IMR-90 (cell line): Measurements from ENCODE around the gene COLQ. TPM values are rescaled to one million over a fixed set of nuclear protein-coding genes. Genes with fewer than 3 reads are reported as not detected.

Source experiments
- ATAC-seq: fragments of 200-7000 bp; cut with Tn5 transposase; 2 replicates; pipeline ENCODE4 v1.9.1; 2020; ENCODE audit warnings: low read depth, mild to moderate bottlenecking, moderate library complexity
- BruUV-seq: library from RNA; stranded (reverse); fragments of 400-500 nt; replicated peaks from 2 replicates; lab custom pipeline; 2021; lab: Mats Ljungman, UMichigan
- CTCF ChIA-PET: fragments of 300-600 bp; formaldehyde crosslinking; extraction: SDS; loops from one replicate; lab custom pipeline; 2021; ENCODE audit warnings: antibody characterized with exemption; lab: Yijun Ruan, JAX
- POLR2A ChIA-PET: fragments of 300-600 bp; sonication (Branson Sonifier 250); formaldehyde crosslinking; loops from one replicate; lab custom pipeline; 2022; ENCODE audit warnings: antibody characterized with exemption; ENCODE audit not compliant: unreplicated experiment; lab: Charles Lee
- DNase-seq: peaks from one replicate; pipeline ENCODE4 v3.0.0; 2013
- H2AFZ ChIP-seq: replicated peaks from 2 replicates; pipeline ENCODE3; 2013; ENCODE audit warnings: low read length, mild to moderate bottlenecking; ENCODE audit not compliant: poor library complexity
- H2AK5ac ChIP-seq: 2 replicates; pipeline ENCODE4 v1.6.1; 2013; ENCODE audit warnings: low read depth, low read length, inconsistent platforms
- H2AK9ac ChIP-seq: replicated peaks from 2 replicates; pipeline ENCODE3; 2013; ENCODE audit warnings: mild to moderate bottlenecking, low read depth, low read length, moderate library complexity; ENCODE audit not compliant: poor library complexity
- H2BK120ac ChIP-seq: 2 replicates; pipeline ENCODE4 v1.6.1; 2013; ENCODE audit warnings: low read depth, low read length, inconsistent platforms
- H2BK15ac ChIP-seq: 3 replicates; pipeline ENCODE4 v1.6.1; 2013; ENCODE audit warnings: low read depth, low read length, inconsistent platforms
- H2BK20ac ChIP-seq: 2 replicates; pipeline ENCODE4 v1.6.1; 2013; ENCODE audit warnings: low read depth, mild to moderate bottlenecking, inconsistent platforms, low read length, moderate library complexity
- H2BK5ac ChIP-seq: 2 replicates; pipeline ENCODE4 v1.6.1; 2013; ENCODE audit warnings: mild to moderate bottlenecking, low read depth, low read length, inconsistent platforms; ENCODE audit not compliant: poor library complexity, severe bottlenecking
- H3K14ac ChIP-seq: replicated peaks from 2 replicates; pipeline ENCODE4 v1.6.1; 2013; ENCODE audit warnings: low read depth, low read length, inconsistent platforms
- H3K18ac ChIP-seq: 2 replicates; pipeline ENCODE4 v1.6.1; 2013; ENCODE audit warnings: low read depth, low read length, control low read depth
- H3K23ac ChIP-seq: 2 replicates; pipeline ENCODE4 v1.6.1; 2013; ENCODE audit warnings: low read depth, low read length, inconsistent platforms
- H3K27ac ChIP-seq: 2 replicates; pipeline ENCODE4 v1.5.1; 2013; ENCODE audit warnings: mild to moderate bottlenecking, control low read depth, low read length; ENCODE audit not compliant: insufficient read depth
- H3K27me3 ChIP-seq: 2 replicates; pipeline ENCODE4 v1.6.1; 2013; ENCODE audit warnings: low read length; ENCODE audit not compliant: control insufficient read depth, insufficient read depth
- H3K36me3 ChIP-seq: 2 replicates; pipeline ENCODE4 v1.6.1; 2013; ENCODE audit warnings: low read length, mixed read lengths; ENCODE audit not compliant: control insufficient read depth, insufficient read depth
- H3K4ac ChIP-seq: 2 replicates; pipeline ENCODE4 v1.6.1; 2013; ENCODE audit warnings: low read depth, low read length, inconsistent platforms
- H3K4me1 ChIP-seq: 2 replicates; pipeline ENCODE4 v1.6.1; 2013; ENCODE audit warnings: low read length, mixed read lengths; ENCODE audit not compliant: control insufficient read depth, insufficient read depth
- H3K4me2 ChIP-seq: 2 replicates; pipeline ENCODE4 v1.6.1; 2013; ENCODE audit warnings: low read depth, mild to moderate bottlenecking, control low read depth, low read length, moderate library complexity
- H3K4me3 ChIP-seq: 2 replicates; pipeline ENCODE4 v1.5.1; 2013; ENCODE audit warnings: low read depth, mild to moderate bottlenecking, control low read depth, low read length, moderate library complexity; ENCODE audit not compliant: insufficient read depth
- H3K56ac ChIP-seq: 2 replicates; pipeline ENCODE4 v1.6.1; 2013; ENCODE audit warnings: low read length, inconsistent platforms; ENCODE audit not compliant: insufficient read depth; ENCODE audit errors: extremely low read depth
- H3K79me1 ChIP-seq, 2 experiments: 2 replicates each; pipeline ENCODE4 v1.6.1; 2013; ENCODE audit warnings: low read length in 2 of 2, inconsistent platforms in 1 of 2, low read depth in 1 of 2
- H3K9ac ChIP-seq: 2 replicates; pipeline ENCODE4 v1.6.1; 2013; ENCODE audit warnings: low read depth, low read length, control low read depth
- H3K9me1 ChIP-seq: 2 replicates; pipeline ENCODE4 v1.6.1; 2013; ENCODE audit warnings: low read length, inconsistent platforms; ENCODE audit not compliant: insufficient read depth
- H3K9me3 ChIP-seq: 2 replicates; pipeline ENCODE4 v1.6.1; 2013; ENCODE audit warnings: low read length; ENCODE audit not compliant: control insufficient read depth, insufficient read depth
- H4K20me1 ChIP-seq: 2 replicates; pipeline ENCODE4 v1.6.1; 2013; ENCODE audit warnings: low read length, inconsistent platforms; ENCODE audit not compliant: insufficient read depth
- H4K5ac ChIP-seq: 2 replicates; pipeline ENCODE4 v1.6.1; 2013; ENCODE audit warnings: mild to moderate bottlenecking, low read depth, low read length, control low read depth
- H4K8ac ChIP-seq, 2 experiments: 2 replicates each; pipeline ENCODE4 v1.6.1; 2013; ENCODE audit warnings: low read depth in 2 of 2, low read length in 2 of 2, control low read depth in 1 of 2, inconsistent platforms in 1 of 2
- H4K91ac ChIP-seq: 2 replicates; pipeline ENCODE4 v1.6.1; 2013; ENCODE audit warnings: low read depth, low read length, inconsistent platforms; ENCODE audit not compliant: insufficient read depth
- BHLHE40 ChIP-seq: fragments of 150-350 bp; IDR thresholded peaks from 2 replicates; pipeline ENCODE4 v1.6.1; 2016; ENCODE audit warnings: mild to moderate bottlenecking, low read depth, low read length
- CEBPB ChIP-seq: IDR thresholded peaks from 2 replicates; pipeline ENCODE4 v1.6.1; 2012; ENCODE audit warnings: low read depth, low read length, improper control_type of control experiment
- CHD1 ChIP-seq: IDR thresholded peaks from 2 replicates; pipeline ENCODE4 v1.6.1; 2012; ENCODE audit warnings: low read depth, low read length, improper control_type of control experiment
- FOS ChIP-seq: fragments of 150-350 bp; IDR thresholded peaks from 2 replicates; pipeline ENCODE4 v1.6.1; 2016; ENCODE audit warnings: low read depth, low read length
- MAFK ChIP-seq: IDR thresholded peaks from 2 replicates; pipeline ENCODE4 v1.6.1; 2012; ENCODE audit warnings: low read depth, low read length, improper control_type of control experiment
- MAZ ChIP-seq: IDR thresholded peaks from 2 replicates; pipeline ENCODE4 v1.6.1; 2012; ENCODE audit warnings: low read depth, mild to moderate bottlenecking, low read length, improper control_type of control experiment, moderate library complexity, borderline replicate concordance
- MXI1 ChIP-seq: IDR thresholded peaks from 2 replicates; pipeline ENCODE4 v1.6.1; 2012; ENCODE audit warnings: low read depth, mild to moderate bottlenecking, low read length, moderate library complexity, borderline replicate concordance
- NFE2L2 ChIP-seq: fragments of 150-350 bp; IDR thresholded peaks from 2 replicates; pipeline ENCODE4 v1.6.1; 2016; ENCODE audit warnings: low read depth, mild to moderate bottlenecking, low read length
- POLR2A ChIP-seq: IDR thresholded peaks from 2 replicates; pipeline ENCODE4 v1.6.1; 2012; ENCODE audit warnings: mild to moderate bottlenecking, low read depth, low read length
- RAD21 ChIP-seq: IDR thresholded peaks from 2 replicates; pipeline ENCODE4 v1.6.1; 2012; ENCODE audit warnings: low read length, improper control_type of control experiment
- RFX5 ChIP-seq: IDR thresholded peaks from 2 replicates; pipeline ENCODE4 v1.8.0; 2012; ENCODE audit warnings: low read depth, mild to moderate bottlenecking, low read length, moderate library complexity
- SMC3 ChIP-seq: fragments of 150-350 bp; IDR thresholded peaks from 2 replicates; pipeline ENCODE4 v1.6.1; 2016; ENCODE audit warnings: low read depth, mild to moderate bottlenecking, antibody characterized with exemption, low read length, moderate library complexity
- WGBS, 2 experiments: methylation state at CpG; one replicate each; pipeline versions ENCODE4 v1.1.5 to v1.1.7; 2013; ENCODE audit warnings: missing lambda C conversion rate in 2 of 2; ENCODE audit not compliant: insufficient read length in 1 of 2; ENCODE audit errors: extremely low coverage in 2 of 2; 5-methylcytosine and 5-hydroxymethylcytosine counted together
- dilution Hi-C: fragments of 300-500 bp; cut with HindIII; formaldehyde crosslinking; loops from one replicate; pipeline ENCODE4 v1.14.3; 2018; ENCODE audit warnings: low sequenced_read_pairs; ENCODE audit not compliant: unreplicated experiment
- in situ Hi-C: fragments of 300-500 bp; cut with MboI; formaldehyde crosslinking; loops from 3 replicates; pipeline ENCODE4 v1.14.3; 2019; ENCODE audit warnings: low sequenced_read_pairs, inconsistent platforms, mixed read lengths
- intact Hi-C: fragments of 100-400 bp; cut with micrococcal nuclease; formaldehyde crosslinking; loops from 2 replicates; pipeline ENCODE4 v1.10.0; 2022
- polyA plus RNA-seq, 3 experiments: library from polyadenylated mRNA; depleted of rRNA; stranded (reverse); fragments of >200 nt; gene quantifications; 2 replicates each; pipeline ENCODE4 v1.2.3, GENCODE V29; 2012; ENCODE audit warnings: low replicate concordance in 1 of 3
- total RNA-seq: library from RNA; depleted of rRNA; stranded (reverse); fragments of >200 nt; gene quantifications from 2 replicates; pipeline ENCODE4 v1.2.3, GENCODE V29; 2012
- TF ChIP-seq, protein P1 (sequence below): conservative IDR thresholded peaks from 2 replicates; pipeline ENCODE4 v1.5.1; 2012; ENCODE audit warnings: mild to moderate bottlenecking, low read depth, low read length, improper control_type of control experiment
- TF ChIP-seq, protein P2 (sequence below): fragments of 150-350 bp; IDR thresholded peaks from 2 replicates; pipeline ENCODE4 v1.6.1; 2017; ENCODE audit warnings: mild to moderate bottlenecking, antibody characterized with exemption, low read length, low read depth

COLQ gene
- total and polyA plus RNA-seq, 2 of the 4 experiments (the other 2 are of a cell fraction) = 0.18 to 0.65 TPM

- Histone ChIP-seq H2AK9ac (no peak overlapping the region), H3K18ac (no peak overlapping the region), H3K14ac (no peak overlapping the region), H4K5ac (no peak overlapping the region), H3K4ac (no peak overlapping the region), H3K27me3 (no peaks in the 10 kb centered on the region; the same call in 1 of the 2 replicates), H4K20me1 (no peaks in the 10 kb centered on the region), H4K91ac (no peak overlapping the region), H3K4me2 (no peak overlapping the region), H3K4me1 (no peaks in the 10 kb centered on the region), H4K8ac (no peak overlapping the region), H3K36me3 (no peaks in the 10 kb centered on the region), H2BK15ac (no peak overlapping the region), H2BK20ac (no peak overlapping the region), H3K4me3 (no peak overlapping the region), H3K23ac (no peak overlapping the region), H2AFZ (no peak overlapping the region), H3K79me1 (no peaks in the 10 kb centered on the region), H3K9me1 (no peaks in the 10 kb centered on the region), H3K27ac (no peak overlapping the region), H2BK5ac (no peak overlapping the region), H3K56ac (no peak overlapping the region), H2BK120ac (no peak overlapping the region), H2AK5ac (no peak overlapping the region), H3K9me3 (no peaks in the 10 kb centered on the region), H3K9ac (no peak overlapping the region)
- in situ Hi-C loops = no loop called here
- DNase-seq (no peak), ATAC-seq (no peak)
- no TSS peak for BruUV-seq
- POLR2A ChIA-PET = no interaction called here
- CTCF ChIA-PET = no interaction called here
- dilution Hi-C loops = no loop called here
- no peak for TF ChIP-seq BHLHE40
- TF ChIP-seq SMC3 = no peak
- no peak for TF ChIP-seq FOS
- TF ChIP-seq, protein P1, sequence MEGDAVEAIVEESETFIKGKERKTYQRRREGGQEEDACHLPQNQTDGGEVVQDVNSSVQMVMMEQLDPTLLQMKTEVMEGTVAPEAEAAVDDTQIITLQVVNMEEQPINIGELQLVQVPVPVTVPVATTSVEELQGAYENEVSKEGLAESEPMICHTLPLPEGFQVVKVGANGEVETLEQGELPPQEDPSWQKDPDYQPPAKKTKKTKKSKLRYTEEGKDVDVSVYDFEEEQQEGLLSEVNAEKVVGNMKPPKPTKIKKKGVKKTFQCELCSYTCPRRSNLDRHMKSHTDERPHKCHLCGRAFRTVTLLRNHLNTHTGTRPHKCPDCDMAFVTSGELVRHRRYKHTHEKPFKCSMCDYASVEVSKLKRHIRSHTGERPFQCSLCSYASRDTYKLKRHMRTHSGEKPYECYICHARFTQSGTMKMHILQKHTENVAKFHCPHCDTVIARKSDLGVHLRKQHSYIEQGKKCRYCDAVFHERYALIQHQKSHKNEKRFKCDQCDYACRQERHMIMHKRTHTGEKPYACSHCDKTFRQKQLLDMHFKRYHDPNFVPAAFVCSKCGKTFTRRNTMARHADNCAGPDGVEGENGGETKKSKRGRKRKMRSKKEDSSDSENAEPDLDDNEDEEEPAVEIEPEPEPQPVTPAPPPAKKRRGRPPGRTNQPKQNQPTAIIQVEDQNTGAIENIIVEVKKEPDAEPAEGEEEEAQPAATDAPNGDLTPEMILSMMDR = no peak
- no peak for TF ChIP-seq POLR2A
- TF ChIP-seq RFX5 = no peak
- no peak for TF ChIP-seq MXI1
- TF ChIP-seq MAZ = no peak
- TF ChIP-seq RAD21 = no peak
- TF ChIP-seq MAFK = no peak
- TF ChIP-seq CHD1 = no peak
- TF ChIP-seq, protein P2, sequence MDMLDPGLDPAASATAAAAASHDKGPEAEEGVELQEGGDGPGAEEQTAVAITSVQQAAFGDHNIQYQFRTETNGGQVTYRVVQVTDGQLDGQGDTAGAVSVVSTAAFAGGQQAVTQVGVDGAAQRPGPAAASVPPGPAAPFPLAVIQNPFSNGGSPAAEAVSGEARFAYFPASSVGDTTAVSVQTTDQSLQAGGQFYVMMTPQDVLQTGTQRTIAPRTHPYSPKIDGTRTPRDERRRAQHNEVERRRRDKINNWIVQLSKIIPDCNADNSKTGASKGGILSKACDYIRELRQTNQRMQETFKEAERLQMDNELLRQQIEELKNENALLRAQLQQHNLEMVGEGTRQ = no peak
- no peak for TF ChIP-seq CEBPB
- no peak for TF ChIP-seq NFE2L2
- intact Hi-C loops = no loop called here
- no CpG with 5 or more reads among the region's 5 CpGs for WGBS, 2 experiments
Observed at GRCh38 chr3:15475161-15475560, 46.3 kb downstream of the COLQ start.
